Measurements from ENCODE around the gene CNOT3.
A peak's percentile ranks its signal among the peaks of the same experiment; 100 is the strongest.

CNOT3 gene

DNA sequence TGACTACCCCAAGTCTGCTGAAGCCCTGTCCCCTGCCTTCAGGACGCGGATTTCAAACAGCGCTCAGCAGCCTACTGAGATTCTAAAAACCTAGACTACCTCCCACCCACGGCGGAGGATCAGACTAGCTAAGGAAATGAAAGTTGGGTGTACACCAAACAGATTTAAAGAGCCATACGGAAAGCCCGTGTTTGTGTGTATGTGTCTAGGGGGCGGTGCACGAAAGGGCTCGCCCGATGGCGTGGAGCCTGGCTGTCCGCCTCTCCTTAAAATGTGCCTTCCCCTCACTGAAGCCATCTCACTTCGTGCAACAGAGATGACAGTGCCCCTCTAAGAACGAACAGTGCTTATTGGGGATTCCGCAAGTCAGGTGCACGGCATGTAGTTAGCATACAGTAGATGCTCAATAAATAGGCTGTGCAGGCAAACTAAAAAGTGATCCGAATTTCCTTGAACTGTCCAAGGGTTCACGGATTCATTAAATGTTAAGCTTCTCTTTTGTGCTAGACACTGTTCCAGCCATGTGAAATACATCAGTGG lies 21.3 kb downstream of the CNOT3 start:
- H3K4me3 ChIP-seq: peak overlapping the region; percentile 92
- peak overlapping the region; percentile 82 for H3K9ac ChIP-seq (ENCODE audit: insufficient read length)
- H3K36me3 ChIP-seq (ENCODE audit: insufficient read depth, low read length): peaks cover 35% of the 10 kb centered on the region
- TF ChIP-seq FOXP2 (optimal IDR thresholded peaks at IDR 0.05; ENCODE audit: control extremely low read depth, extremely low read length, insufficient read depth) (no peak), EZH2 (IDR thresholded peaks at IDR 0.05) (no peak), POLR2AphosphoS5 (IDR thresholded peaks at IDR 0.05; ENCODE audit: borderline replicate concordance, low read depth, low read length) (no peak)
- H3K27ac ChIP-seq: peak overlapping the region; percentile 93; the same call in 1 of the 2 replicates
- DNase-seq (ENCODE audit: low read depth, low spot score): no peak
- no peaks in the 10 kb centered on the region for H3K9me3 ChIP-seq (ENCODE audit: low read depth, low read length)

DNA sequence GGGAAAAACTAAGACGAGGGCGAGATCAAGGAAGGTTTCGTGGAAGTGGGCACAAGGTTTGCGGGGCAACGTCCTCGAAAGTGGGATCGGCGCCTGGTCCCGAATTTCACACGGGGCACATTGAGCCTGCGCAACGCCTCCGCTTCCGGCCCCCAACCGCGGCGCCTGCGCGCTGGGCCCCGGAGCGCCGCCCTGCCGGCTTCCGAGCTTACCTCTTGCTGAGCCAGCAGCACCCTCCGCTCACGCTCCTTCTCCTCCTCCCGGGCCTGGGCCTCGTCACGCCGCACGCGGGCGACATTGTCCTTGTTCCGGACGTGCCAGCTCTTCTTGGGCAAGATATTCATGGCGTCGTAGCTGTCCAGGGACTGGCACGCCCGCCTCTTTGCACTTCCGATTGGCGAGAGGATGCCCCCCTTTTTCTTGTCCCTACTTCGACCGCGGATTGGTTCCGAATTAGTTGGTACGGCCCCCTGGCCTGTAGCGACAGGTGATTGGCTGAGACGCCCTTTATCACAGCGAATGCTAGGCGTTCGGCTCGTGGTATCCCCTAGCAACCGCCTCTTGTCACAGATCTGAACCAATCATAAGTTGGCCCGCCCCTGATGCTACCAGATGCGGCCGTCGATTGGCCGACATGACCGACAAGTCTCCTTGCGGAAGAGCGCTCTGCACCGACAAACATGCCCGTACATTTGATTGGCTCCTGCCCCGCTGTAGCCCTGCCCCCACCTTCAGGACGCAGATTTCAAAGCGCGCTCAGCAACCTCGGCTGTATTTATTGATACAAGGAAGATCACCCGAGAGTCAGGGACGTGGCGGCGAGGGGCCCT lies 22.0 kb downstream of the CNOT3 start, which contains the start of gene LENG1:
LENG1 (minus strand) TSS at position 370 of the 830 bp plus-strand sequence; CDS start at position 344, 26 bp downstream.
- Histone ChIP-seq H3K9me3 (ENCODE audit: low read depth, low read length) (no peaks in the 10 kb centered on the region), H3K9ac (ENCODE audit: insufficient read length) (peak within 1 kb of the TSS; percentile 91), H3K27ac (peak within 1 kb of the TSS; percentile 93), H3K4me3 (peak within 1 kb of the TSS; percentile 97), H3K36me3 (ENCODE audit: insufficient read depth, low read length) (peaks cover 28% of the 10 kb centered on the region)
- peak; percentile 99 for DNase-seq (ENCODE audit: low read depth, low spot score)
- TF ChIP-seq EZH2 (IDR thresholded peaks at IDR 0.05) (no peak), POLR2AphosphoS5 (IDR thresholded peaks at IDR 0.05; ENCODE audit: borderline replicate concordance, low read depth, low read length) (peak; percentile 74)

DNA sequence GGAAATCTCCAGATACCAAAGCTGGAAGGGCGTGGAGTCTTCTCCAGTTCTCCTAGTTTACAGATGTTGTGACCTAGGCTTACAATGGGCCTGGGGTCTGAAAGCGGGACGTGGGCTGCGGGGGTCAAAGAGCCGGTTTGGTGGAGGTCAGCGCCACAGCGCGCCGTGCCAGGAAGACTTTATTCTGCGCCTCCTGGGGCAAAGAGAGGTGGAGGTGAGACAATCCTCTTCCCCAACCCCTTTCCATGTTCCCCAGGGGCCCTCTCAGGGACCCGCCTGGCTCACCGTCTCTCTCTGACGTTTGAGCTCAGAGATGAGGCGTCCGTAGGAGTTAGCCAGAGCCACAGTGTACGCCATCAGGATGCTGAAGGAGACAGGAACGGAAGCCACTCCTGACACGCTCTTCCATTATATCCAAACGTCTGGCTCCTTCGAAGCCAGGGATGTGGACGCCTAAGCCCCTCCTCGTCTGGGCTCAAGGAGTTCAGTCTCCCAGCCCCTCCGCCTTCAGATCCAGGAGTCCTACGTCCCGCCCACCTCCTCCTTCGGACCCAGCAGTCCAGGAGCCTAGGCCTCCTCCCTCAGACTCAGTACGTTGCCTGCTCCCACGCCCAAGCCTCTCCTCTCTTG lies 22.7 kb downstream of the CNOT3 start:
- Histone ChIP-seq H3K4me3 (peak overlapping the region; percentile 97), H3K36me3 (ENCODE audit: insufficient read depth, low read length) (peaks cover 21% of the 10 kb centered on the region), H3K9me3 (ENCODE audit: low read depth, low read length) (no peaks in the 10 kb centered on the region), H3K27ac (no peak overlapping the region), H3K9ac (ENCODE audit: insufficient read length) (peak overlapping the region; percentile 91)
- DNase-seq (ENCODE audit: low read depth, low spot score): no peak
- TF ChIP-seq FOXP2 (optimal IDR thresholded peaks at IDR 0.05; ENCODE audit: control extremely low read depth, extremely low read length, insufficient read depth) (no peak), POLR2AphosphoS5 (IDR thresholded peaks at IDR 0.05; ENCODE audit: borderline replicate concordance, low read depth, low read length) (no peak), EZH2 (IDR thresholded peaks at IDR 0.05) (no peak)

DNA sequence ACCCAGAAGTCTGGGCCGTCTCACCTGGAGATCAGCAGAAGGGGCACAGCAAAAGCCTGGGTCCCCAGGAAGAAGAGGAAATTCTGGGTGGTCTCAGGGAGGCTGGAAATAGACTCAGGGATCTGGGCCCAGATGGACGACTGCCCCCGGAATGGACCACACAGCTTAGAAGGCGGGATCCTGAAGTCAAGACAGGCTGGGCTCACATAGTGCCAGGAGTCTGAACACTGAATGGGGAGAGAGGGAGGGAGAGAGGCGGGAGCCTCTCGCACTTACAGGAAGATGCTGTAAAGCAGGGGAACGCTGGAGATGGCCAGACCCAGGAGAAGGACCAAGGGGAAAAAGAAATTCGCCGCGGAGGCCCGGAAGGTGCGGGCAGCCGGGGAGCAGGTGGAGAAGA lies 23.3 kb downstream of the CNOT3 start:
- H3K4me3 ChIP-seq: peak overlapping the region; percentile 97
- no peak overlapping the region for H3K27ac ChIP-seq
- H3K9me3 ChIP-seq (ENCODE audit: low read depth, low read length): no peaks in the 10 kb centered on the region
- TF ChIP-seq POLR2AphosphoS5 (IDR thresholded peaks at IDR 0.05; ENCODE audit: borderline replicate concordance, low read depth, low read length) (no peak), EZH2 (IDR thresholded peaks at IDR 0.05) (no peak), FOXP2 (optimal IDR thresholded peaks at IDR 0.05; ENCODE audit: control extremely low read depth, extremely low read length, insufficient read depth) (no peak)
- H3K36me3 ChIP-seq (ENCODE audit: insufficient read depth, low read length): peaks cover 16% of the 10 kb centered on the region
- H3K9ac ChIP-seq (ENCODE audit: insufficient read length): peak overlapping the region; percentile 91
- DNase-seq (ENCODE audit: low read depth, low spot score): no peak

DNA sequence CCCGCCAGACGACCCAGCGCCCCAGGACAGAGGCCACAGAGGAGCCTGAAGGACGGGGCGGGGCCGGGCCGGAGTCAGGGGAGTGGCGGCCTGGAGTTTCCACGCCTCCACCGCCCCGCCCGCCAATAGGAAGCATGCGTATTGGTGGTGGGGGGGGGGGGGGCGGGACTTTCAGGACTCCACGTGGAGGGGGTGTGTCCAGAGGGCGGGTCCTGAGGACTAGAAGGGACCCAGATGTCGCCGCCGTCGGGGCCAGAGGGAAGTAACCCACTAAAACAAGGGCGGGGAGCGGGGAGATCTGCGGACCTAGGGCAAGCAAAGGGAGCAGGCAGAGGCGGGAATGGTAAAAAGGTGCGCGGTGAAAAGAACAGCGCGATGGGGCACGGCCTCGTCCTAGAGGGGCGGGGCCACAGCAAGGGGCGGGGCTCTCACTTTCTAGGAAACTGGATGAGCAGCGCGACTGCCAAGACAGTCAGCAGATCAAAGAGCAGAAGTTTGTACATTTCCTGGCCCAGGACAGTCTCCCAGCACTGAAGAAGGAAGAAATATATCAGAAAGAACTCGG lies 24.8 kb downstream of the CNOT3 start:
- TF ChIP-seq POLR2AphosphoS5 (IDR thresholded peaks at IDR 0.05; ENCODE audit: borderline replicate concordance, low read depth, low read length) (no peak), EZH2 (IDR thresholded peaks at IDR 0.05) (no peak), FOXP2 (optimal IDR thresholded peaks at IDR 0.05; ENCODE audit: control extremely low read depth, extremely low read length, insufficient read depth) (no peak)
- DNase-seq (ENCODE audit: low read depth, low spot score): no peak
- Histone ChIP-seq H3K27ac (no peak overlapping the region), H3K9me3 (ENCODE audit: low read depth, low read length) (no peaks in the 10 kb centered on the region), H3K9ac (ENCODE audit: insufficient read length) (no peak overlapping the region), H3K36me3 (ENCODE audit: insufficient read depth, low read length) (peaks cover 3% of the 10 kb centered on the region; the same call in 1 of the 2 replicates), H3K4me3 (peak overlapping the region; percentile 78)

DNA sequence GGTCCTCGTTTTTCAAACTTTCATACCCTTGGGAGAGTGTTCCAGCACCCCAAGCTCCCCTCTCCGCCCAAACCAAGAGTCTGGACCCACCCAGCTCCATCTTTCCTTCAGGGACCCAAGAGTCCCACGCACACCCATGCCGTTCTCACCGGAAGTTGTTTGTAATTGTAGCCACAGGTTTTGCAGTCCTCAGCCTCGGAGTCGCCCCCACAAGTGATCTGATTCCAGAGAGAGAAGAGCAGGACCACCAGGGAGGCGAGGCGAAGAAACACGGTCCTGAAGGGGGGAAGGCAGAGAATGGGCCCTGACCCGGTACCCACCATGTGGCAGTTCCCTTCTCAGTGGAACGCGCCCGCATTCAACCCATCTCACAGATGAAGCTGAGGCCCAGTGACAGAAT lies 25.3 kb downstream of the CNOT3 start:
- peak overlapping the region; percentile 78 for H3K4me3 ChIP-seq
- no peak overlapping the region for H3K27ac ChIP-seq
- H3K36me3 ChIP-seq (ENCODE audit: insufficient read depth, low read length): 0 out of 2 replicates have a peak, but pooled peaks cover 2% of the 10 kb centered on the region
- no peak for TF ChIP-seq EZH2 (IDR thresholded peaks at IDR 0.05)
- no peak for TF ChIP-seq FOXP2 (optimal IDR thresholded peaks at IDR 0.05; ENCODE audit: control extremely low read depth, extremely low read length, insufficient read depth)
- no peak for TF ChIP-seq POLR2AphosphoS5 (IDR thresholded peaks at IDR 0.05; ENCODE audit: borderline replicate concordance, low read depth, low read length)
- no peak for DNase-seq (ENCODE audit: low read depth, low spot score)
- H3K9me3 ChIP-seq (ENCODE audit: low read depth, low read length): no peaks in the 10 kb centered on the region
- H3K9ac ChIP-seq (ENCODE audit: insufficient read length): no peak overlapping the region

DNA sequence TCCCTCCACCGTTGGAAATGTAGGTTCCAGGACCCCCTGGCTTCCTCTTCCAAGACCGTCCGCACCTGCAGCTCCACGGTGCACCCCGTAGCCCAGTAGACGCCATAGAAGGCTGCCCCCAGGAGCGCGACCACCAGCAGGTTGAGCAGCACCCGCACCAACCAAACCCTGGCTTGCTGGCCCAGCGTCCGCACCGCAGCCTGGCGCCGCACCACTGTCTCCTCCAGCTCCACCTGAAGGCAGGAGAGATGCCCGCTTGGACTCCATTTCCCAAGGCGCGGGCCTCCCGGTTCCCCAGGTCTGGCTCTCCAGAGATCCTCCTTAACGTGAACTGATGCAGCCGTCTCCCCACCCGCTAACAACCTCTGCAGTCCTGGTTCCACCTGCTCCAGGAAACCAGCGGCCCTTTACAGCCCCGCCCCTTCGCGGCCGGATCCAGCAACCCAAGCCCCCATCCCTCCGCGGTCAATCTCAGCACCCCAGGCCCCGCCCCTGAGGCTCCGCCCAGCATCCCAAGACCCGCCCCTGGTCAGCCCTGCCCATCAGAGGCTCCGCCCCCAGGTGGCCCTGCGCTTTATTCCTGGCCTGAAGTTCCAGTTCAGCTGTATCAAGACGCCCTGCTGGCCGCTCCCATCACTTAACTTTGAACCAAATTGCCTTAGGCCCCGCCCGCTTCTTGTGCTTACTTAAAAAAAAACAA lies 27.0 kb downstream of the CNOT3 start:
- Histone ChIP-seq H3K9ac (ENCODE audit: insufficient read length) (no peak overlapping the region), H3K4me3 (no peak overlapping the region), H3K36me3 (ENCODE audit: insufficient read depth, low read length) (no peaks in the 10 kb centered on the region), H3K9me3 (ENCODE audit: low read depth, low read length) (no peaks in the 10 kb centered on the region), H3K27ac (no peak overlapping the region)
- DNase-seq (ENCODE audit: low read depth, low spot score): no peak
- TF ChIP-seq POLR2AphosphoS5 (IDR thresholded peaks at IDR 0.05; ENCODE audit: borderline replicate concordance, low read depth, low read length): no peak
- TF ChIP-seq FOXP2 (optimal IDR thresholded peaks at IDR 0.05; ENCODE audit: control extremely low read depth, extremely low read length, insufficient read depth): no peak
- TF ChIP-seq EZH2 (IDR thresholded peaks at IDR 0.05): no peak

Measured in SK-N-MC (cell line).